T-helper 1 cell treated with Interleukin-12 subunit alpha and Interleukin-12 subunit beta and Interleukin-4 antibody, amounts not matched to agents 30 μg/mL and 1 μg/mL, for 36 hours (primary cell): ENCODE measurements around the gene SDK2.

Experiments used
- H3K27ac Mint-ChIP-seq: one replicate; pipeline ENCODE4 v1.8.0; 2021; ENCODE audit warnings: mild to moderate bottlenecking, mixed read lengths
- H3K27me3 Mint-ChIP-seq: one replicate; pipeline ENCODE4 v1.8.0; 2021; ENCODE audit warnings: low read depth, mixed read lengths
- H3K36me3 Mint-ChIP-seq: one replicate; pipeline ENCODE4 v1.8.0; 2021; ENCODE audit warnings: low read depth, mixed read lengths
- H3K4me1 Mint-ChIP-seq: one replicate; pipeline ENCODE4 v1.8.0; 2021; ENCODE audit warnings: low read depth, mixed read lengths
- H3K4me3 Mint-ChIP-seq: one replicate; pipeline ENCODE4 v1.8.0; 2021; ENCODE audit warnings: mild to moderate bottlenecking, moderate library complexity, mixed read lengths
- H3K9me3 Mint-ChIP-seq: one replicate; pipeline ENCODE4 v1.8.0; 2021; ENCODE audit warnings: mixed read lengths

Gene SDK2

GRCh38 chr17:73646409-73647300 is 2.4 kb upstream of the SDK2 start:
- Mint-ChIP-seq H3K9me3 (no peaks in the 10 kb centered on the region), H3K27ac (no peak overlapping the region), H3K36me3 (no peaks in the 10 kb centered on the region), H3K4me3 (peak overlapping the region; percentile 69), H3K4me1 (peaks cover 9% of the 10 kb centered on the region), H3K27me3 (peaks cover 68% of the 10 kb centered on the region)

GRCh38 chr17:73645050-73645871 is 1.0 kb upstream of the SDK2 start:
- Mint-ChIP-seq H3K27me3 (peaks cover 73% of the 10 kb centered on the region), H3K4me1 (peaks cover 13% of the 10 kb centered on the region), H3K4me3 (peak overlapping the region; percentile 40), H3K27ac (no peak overlapping the region), H3K9me3 (no peaks in the 10 kb centered on the region), H3K36me3 (no peaks in the 10 kb centered on the region)

- peaks cover 63% of the 10 kb centered on the region for H3K27me3 Mint-ChIP-seq
- H3K27ac Mint-ChIP-seq, result no peak overlapping the region
- H3K4me1 Mint-ChIP-seq, result peaks cover 13% of the 10 kb centered on the region
- no peaks in the 10 kb centered on the region for H3K9me3 Mint-ChIP-seq
- peak overlapping the region; percentile 81 for H3K4me3 Mint-ChIP-seq
- no peaks in the 10 kb centered on the region for H3K36me3 Mint-ChIP-seq
Observed at GRCh38 chr17:73643852-73644144, 447 bp downstream of the SDK2 start.

GRCh38 chr17:73643001-73643851 is 1.0 kb downstream of the SDK2 start:
- H3K9me3 Mint-ChIP-seq, result no peaks in the 10 kb centered on the region
- peak overlapping the region; percentile 67 for H3K4me3 Mint-ChIP-seq
- H3K27ac Mint-ChIP-seq, result no peak overlapping the region
- no peaks in the 10 kb centered on the region for H3K36me3 Mint-ChIP-seq
- peaks cover 57% of the 10 kb centered on the region for H3K27me3 Mint-ChIP-seq
- peaks cover 13% of the 10 kb centered on the region for H3K4me1 Mint-ChIP-seq

- no peaks in the 10 kb centered on the region for H3K36me3 Mint-ChIP-seq
- H3K9me3 Mint-ChIP-seq, result no peaks in the 10 kb centered on the region
- peaks cover 53% of the 10 kb centered on the region for H3K27me3 Mint-ChIP-seq
- H3K27ac Mint-ChIP-seq, result no peak overlapping the region
- H3K4me3 Mint-ChIP-seq, result peak overlapping the region; percentile 67
- H3K4me1 Mint-ChIP-seq, result peaks cover 13% of the 10 kb centered on the region
Observed at GRCh38 chr17:73642659-73643000, 1.6 kb downstream of the SDK2 start.

GRCh38 chr17:73641826-73642600 is 2.2 kb downstream of the SDK2 start:
- Mint-ChIP-seq H3K4me1 (peaks cover 13% of the 10 kb centered on the region), H3K27ac (no peak overlapping the region), H3K4me3 (peak overlapping the region; percentile 55), H3K36me3 (no peaks in the 10 kb centered on the region), H3K9me3 (no peaks in the 10 kb centered on the region), H3K27me3 (peaks cover 48% of the 10 kb centered on the region)

GRCh38 chr17:73640691-73641090 is 3.6 kb downstream of the SDK2 start:
- no peak overlapping the region for H3K4me3 Mint-ChIP-seq
- no peaks in the 10 kb centered on the region for H3K9me3 Mint-ChIP-seq
- no peaks in the 10 kb centered on the region for H3K36me3 Mint-ChIP-seq
- peaks cover 15% of the 10 kb centered on the region for H3K4me1 Mint-ChIP-seq
- no peak overlapping the region for H3K27ac Mint-ChIP-seq
- H3K27me3 Mint-ChIP-seq, result peaks cover 40% of the 10 kb centered on the region

GRCh38 chr17:73639932-73640331 is 4.3 kb downstream of the SDK2 start:
- H3K4me1 Mint-ChIP-seq, result peaks cover 15% of the 10 kb centered on the region
- H3K27me3 Mint-ChIP-seq, result peaks cover 35% of the 10 kb centered on the region
- no peaks in the 10 kb centered on the region for H3K36me3 Mint-ChIP-seq
- H3K4me3 Mint-ChIP-seq, result no peak overlapping the region
- no peaks in the 10 kb centered on the region for H3K9me3 Mint-ChIP-seq
- no peak overlapping the region for H3K27ac Mint-ChIP-seq

GRCh38 chr17:73639322-73639721 is 4.9 kb downstream of the SDK2 start:
- Mint-ChIP-seq H3K9me3 (no peaks in the 10 kb centered on the region), H3K27me3 (peaks cover 35% of the 10 kb centered on the region), H3K4me3 (no peak overlapping the region), H3K36me3 (no peaks in the 10 kb centered on the region), H3K4me1 (peaks cover 15% of the 10 kb centered on the region), H3K27ac (no peak overlapping the region)

- Mint-ChIP-seq H3K27ac (no peak overlapping the region), H3K27me3 (peaks cover 31% of the 10 kb centered on the region), H3K36me3 (no peaks in the 10 kb centered on the region), H3K9me3 (no peaks in the 10 kb centered on the region), H3K4me3 (no peak overlapping the region), H3K4me1 (peaks cover 15% of the 10 kb centered on the region)
Observed at GRCh38 chr17:73638556-73638955, 5.7 kb downstream of the SDK2 start.

GRCh38 chr17:73637866-73638265 is 6.4 kb downstream of the SDK2 start:
- Mint-ChIP-seq H3K9me3 (no peaks in the 10 kb centered on the region), H3K4me1 (peaks cover 13% of the 10 kb centered on the region), H3K27me3 (peaks cover 31% of the 10 kb centered on the region), H3K36me3 (no peaks in the 10 kb centered on the region), H3K4me3 (no peak overlapping the region), H3K27ac (no peak overlapping the region)

GRCh38 chr17:73635101-73635817 is 9.0 kb downstream of the SDK2 start:
- Mint-ChIP-seq H3K9me3 (no peaks in the 10 kb centered on the region), H3K36me3 (no peaks in the 10 kb centered on the region), H3K4me3 (no peak overlapping the region), H3K27ac (no peak overlapping the region), H3K27me3 (peaks cover 11% of the 10 kb centered on the region), H3K4me1 (peaks cover 5% of the 10 kb centered on the region)

- Mint-ChIP-seq H3K36me3 (no peaks in the 10 kb centered on the region), H3K27ac (no peak overlapping the region), H3K27me3 (peaks cover 11% of the 10 kb centered on the region), H3K9me3 (no peaks in the 10 kb centered on the region), H3K4me1 (peaks cover 5% of the 10 kb centered on the region), H3K4me3 (no peak overlapping the region)
Observed at GRCh38 chr17:73634629-73635028, 9.6 kb downstream of the SDK2 start.
